Activated CD8-positive, alpha-beta T cell treated with anti-CD3 and anti-CD28 coated beads for 36 hours (primary cell): Measurements from ENCODE around the gene PTPRD. TPM values are rescaled to one million over a fixed set of nuclear protein-coding genes. Genes with fewer than 3 reads are reported as not detected.

Source experiments
- ATAC-seq: fragments of 200-7000 bp; cut with Tn5 transposase; one replicate; pipeline ENCODE4 v1.10.0; 2021; ENCODE audit warnings: mild to moderate bottlenecking, moderate library complexity
- CTCF ChIA-PET: fragments of 350-600 bp; sonication (Branson Sonifier 250); formaldehyde crosslinking; loops from one replicate; lab custom pipeline; 2021; ENCODE audit warnings: antibody characterized with exemption; lab: Charles Lee
- POLR2A ChIA-PET: fragments of 350-600 bp; sonication (Branson Sonifier 250); formaldehyde crosslinking; loops from one replicate; lab custom pipeline; 2021; ENCODE audit warnings: antibody characterized with exemption; lab: Charles Lee
- DNase-seq: peaks from one replicate; pipeline ENCODE4 v3.0.0-alpha.2; 2020
- H3K27ac Mint-ChIP-seq: one replicate; pipeline ENCODE4 v1.8.0; 2021; ENCODE audit warnings: mild to moderate bottlenecking, mixed read lengths
- H3K27me3 Mint-ChIP-seq: one replicate; pipeline ENCODE4 v1.8.0; 2021; ENCODE audit warnings: mixed read lengths
- H3K36me3 Mint-ChIP-seq: one replicate; pipeline ENCODE4 v1.8.0; 2021; ENCODE audit warnings: low read depth, mixed read lengths
- H3K4me1 Mint-ChIP-seq: one replicate; pipeline ENCODE4 v1.8.0; 2021; ENCODE audit warnings: low read depth, mixed read lengths
- H3K4me3 Mint-ChIP-seq: one replicate; pipeline ENCODE4 v1.8.0; 2021; ENCODE audit warnings: mild to moderate bottlenecking, moderate library complexity, mixed read lengths
- H3K9me3 Mint-ChIP-seq: one replicate; pipeline ENCODE4 v1.8.0; 2021; ENCODE audit warnings: mixed read lengths
- CTCF ChIP-seq: fragments of 200-600 bp; IDR thresholded peaks from one replicate; pipeline ENCODE4 v1.8.0; 2022; ENCODE audit warnings: antibody characterized with exemption, mild to moderate bottlenecking
- intact Hi-C: fragments of 100-400 bp; cut with micrococcal nuclease; formaldehyde crosslinking; loops from one replicate; pipeline ENCODE4 v1.10.0; 2022
- total RNA-seq, 2 experiments: library from RNA; stranded (reverse); gene quantifications; one replicate each; pipeline ENCODE4 v1.2.3, GENCODE V29; 2021

The PTPRD gene
- total RNA-seq, 2 experiments from 2014 or later = not detected

GRCh38 chr9:10054456-10054855 is 558.3 kb downstream of the PTPRD start:
- TF ChIP-seq CTCF = no peak
- H3K27me3 Mint-ChIP-seq = no peaks in the 10 kb centered on the region
- H3K36me3 Mint-ChIP-seq = no peaks in the 10 kb centered on the region
- no peak overlapping the region for H3K4me3 Mint-ChIP-seq
- DNase-seq (no peak), ATAC-seq (no peak)
- no peaks in the 10 kb centered on the region for H3K4me1 Mint-ChIP-seq
- POLR2A ChIA-PET = no interaction called here
- peaks cover 2% of the 10 kb centered on the region for H3K9me3 Mint-ChIP-seq
- no peak overlapping the region for H3K27ac Mint-ChIP-seq
- CTCF ChIA-PET = no interaction called here
- intact Hi-C loops = no loop called here

GRCh38 chr9:10052916-10053315 is 559.9 kb downstream of the PTPRD start:
- no peak for ATAC-seq
- Mint-ChIP-seq H3K9me3 (peaks cover 2% of the 10 kb centered on the region), H3K36me3 (no peaks in the 10 kb centered on the region), H3K4me1 (no peaks in the 10 kb centered on the region), H3K27me3 (no peaks in the 10 kb centered on the region), H3K27ac (no peak overlapping the region), H3K4me3 (no peak overlapping the region)
- POLR2A ChIA-PET = no interaction called here
- CTCF ChIA-PET = no interaction called here
- DNase-seq = no peak
- intact Hi-C loops = no loop called here
- TF ChIP-seq CTCF = no peak

GRCh38 chr9:10052181-10052580 is 560.6 kb downstream of the PTPRD start:
- H3K27me3 Mint-ChIP-seq = no peaks in the 10 kb centered on the region
- no peaks in the 10 kb centered on the region for H3K4me1 Mint-ChIP-seq
- DNase-seq = no peak
- ATAC-seq = no peak
- H3K4me3 Mint-ChIP-seq = no peak overlapping the region
- intact Hi-C loops = no loop called here
- no peak overlapping the region for H3K27ac Mint-ChIP-seq
- no peak for TF ChIP-seq CTCF
- no peaks in the 10 kb centered on the region for H3K36me3 Mint-ChIP-seq
- POLR2A ChIA-PET = no interaction called here
- peaks cover 2% of the 10 kb centered on the region for H3K9me3 Mint-ChIP-seq
- CTCF ChIA-PET = no interaction called here

DNA sequence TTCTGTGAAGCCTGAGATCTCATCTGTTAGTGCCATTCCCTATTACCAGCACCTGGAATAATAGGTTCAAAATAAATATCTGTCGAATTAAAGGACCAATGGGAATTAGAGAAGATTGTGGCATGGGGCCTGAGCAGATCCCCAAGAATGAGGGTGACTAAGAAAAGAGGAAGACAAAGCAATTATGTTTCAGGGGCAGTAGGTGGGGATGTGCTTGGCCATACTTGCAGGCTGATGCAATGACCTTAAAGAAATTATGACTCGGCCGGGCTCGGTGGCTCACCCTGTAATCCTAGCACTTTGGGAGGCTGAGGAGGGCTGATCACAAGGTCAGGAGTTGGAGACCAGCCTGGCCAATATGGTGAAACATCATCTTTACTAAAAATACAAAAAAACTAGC is 562.8 kb downstream of the PTPRD start:
- ATAC-seq (no peak), DNase-seq (no peak)
- H3K27ac Mint-ChIP-seq = no peak overlapping the region
- H3K4me1 Mint-ChIP-seq = no peaks in the 10 kb centered on the region
- no peaks in the 10 kb centered on the region for H3K36me3 Mint-ChIP-seq
- CTCF ChIA-PET = no interaction called here
- POLR2A ChIA-PET = no interaction called here
- peaks cover 2% of the 10 kb centered on the region for H3K9me3 Mint-ChIP-seq
- no peak for TF ChIP-seq CTCF
- no peaks in the 10 kb centered on the region for H3K27me3 Mint-ChIP-seq
- H3K4me3 Mint-ChIP-seq = no peak overlapping the region
- intact Hi-C loops = no loop called here

- no peaks in the 10 kb centered on the region for H3K27me3 Mint-ChIP-seq
- ATAC-seq = no peak
- H3K4me1 Mint-ChIP-seq = no peaks in the 10 kb centered on the region
- H3K9me3 Mint-ChIP-seq = peaks cover 2% of the 10 kb centered on the region
- intact Hi-C loops = no loop called here
- no peak for DNase-seq
- POLR2A ChIA-PET = no interaction called here
- CTCF ChIA-PET = no interaction called here
- no peaks in the 10 kb centered on the region for H3K36me3 Mint-ChIP-seq
- no peak overlapping the region for H3K4me3 Mint-ChIP-seq
- H3K27ac Mint-ChIP-seq = no peak overlapping the region
- no peak for TF ChIP-seq CTCF
Observed at GRCh38 chr9:10048994-10049393, 563.8 kb downstream of the PTPRD start.
